IPS-11a (cell line): ENCODE results near the gene COL11A1.
"Not testable (repeated sequence)": the region's sequence is repeated elsewhere in the genome, so short reads cannot be mapped to it uniquely, and the experiment has no call there.

Experiments used
- H3K4me3 ChIP-seq: one replicate; pipeline ENCODE4 v1.5.1; 2013; ENCODE audit warnings: low read depth, low read length, control low read depth

The COL11A1 gene

DNA sequence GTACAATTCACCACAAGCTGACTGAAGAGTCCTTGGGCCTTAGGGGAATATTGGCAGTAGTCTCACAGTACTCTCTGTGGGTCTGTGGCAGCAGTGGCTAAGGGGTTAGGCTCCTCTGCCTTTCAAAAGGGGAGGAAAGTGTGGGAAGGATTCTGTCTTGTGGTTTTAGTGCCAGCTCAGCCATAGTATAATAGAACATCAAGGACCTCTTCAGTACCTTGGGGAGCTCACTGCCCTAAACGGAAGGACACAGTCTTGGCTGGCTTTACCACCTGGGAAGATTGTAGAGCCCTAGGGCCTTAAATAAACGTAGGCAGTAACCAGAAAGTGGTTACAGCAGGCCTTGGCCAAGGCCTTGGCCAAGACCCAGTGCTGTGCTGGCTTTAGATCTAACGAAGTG, 265.7 kb downstream of the COL11A1 start:
- no peak overlapping the region for H3K4me3 ChIP-seq

DNA sequence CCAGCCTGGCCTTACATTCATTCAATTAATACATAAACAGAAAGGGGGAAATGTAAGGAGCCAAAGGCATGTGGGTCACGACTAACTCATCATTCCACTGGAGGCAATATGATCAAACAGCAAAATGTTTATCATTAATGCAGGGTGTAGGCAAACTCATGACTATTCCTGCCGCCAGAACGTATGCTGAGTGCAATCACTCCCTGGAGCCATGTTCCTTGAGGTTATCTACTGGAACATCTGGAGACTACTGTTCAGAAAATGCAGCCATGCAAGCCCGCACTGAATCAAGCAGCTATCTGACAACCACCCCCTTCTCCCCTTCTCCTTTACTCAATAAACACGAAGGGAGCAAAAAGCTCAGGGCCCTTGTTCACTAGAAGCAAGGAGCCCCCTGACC, 267.6 kb downstream of the COL11A1 start:
- H3K4me3 ChIP-seq = no peak overlapping the region

DNA sequence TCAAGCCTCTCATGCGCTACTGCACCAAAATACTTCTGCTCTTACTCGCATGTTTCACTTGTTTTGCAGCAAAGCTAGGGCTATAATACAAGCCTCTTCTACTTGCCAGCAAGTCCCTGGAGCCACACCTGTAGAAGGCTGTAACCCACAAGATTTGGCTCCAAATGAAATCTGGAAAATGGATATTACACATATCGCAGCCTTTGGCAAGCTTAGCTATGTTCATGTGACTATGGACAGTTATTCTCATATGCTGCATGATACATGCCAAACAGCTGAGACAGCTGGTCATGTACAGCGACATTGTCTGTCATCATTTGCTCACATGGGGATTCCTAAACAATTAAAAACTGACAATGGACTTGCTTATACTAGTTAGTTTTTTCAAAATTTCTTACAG, 270.3 kb downstream of the COL11A1 start:
- no peak overlapping the region for H3K4me3 ChIP-seq

DNA sequence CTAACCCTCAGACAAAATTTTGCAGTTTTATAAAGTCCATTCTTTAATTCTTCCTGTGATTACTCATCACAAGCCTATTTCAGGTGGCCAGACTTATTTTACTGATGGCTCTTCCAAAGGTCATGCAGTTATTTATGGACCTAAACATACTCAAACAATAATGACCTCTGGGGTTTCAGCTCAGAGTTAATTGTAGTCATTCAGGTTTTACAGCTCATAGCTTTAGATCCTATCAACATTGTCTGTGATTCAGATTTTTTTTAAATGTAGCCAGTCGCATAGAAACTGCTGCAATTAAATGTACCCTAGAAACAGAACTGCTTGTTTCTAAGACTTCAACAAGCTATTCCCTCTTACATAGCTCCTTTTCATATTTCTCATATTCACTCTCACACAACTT, 270.8 kb downstream of the COL11A1 start:
- no peak overlapping the region for H3K4me3 ChIP-seq

DNA sequence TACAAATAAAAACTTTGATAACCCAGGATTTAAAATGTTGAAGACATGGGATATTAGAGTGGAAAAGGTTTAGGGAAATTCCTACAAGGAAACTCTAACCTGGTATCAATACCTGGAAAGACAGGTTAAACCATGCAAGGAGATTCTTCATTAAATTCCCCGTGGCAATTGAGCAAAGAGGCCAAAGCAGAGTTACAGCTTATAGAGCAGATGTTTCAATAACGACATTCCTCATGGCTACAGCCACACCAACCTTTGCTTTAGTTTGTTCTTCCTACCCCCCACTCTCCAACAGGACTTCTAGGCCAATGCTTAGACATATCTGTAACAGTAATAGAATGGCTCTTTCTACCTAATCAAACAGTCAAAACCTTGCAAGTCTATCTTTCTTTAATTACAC, 271.3 kb downstream of the COL11A1 start:
- H3K4me3 ChIP-seq = no peak overlapping the region

DNA sequence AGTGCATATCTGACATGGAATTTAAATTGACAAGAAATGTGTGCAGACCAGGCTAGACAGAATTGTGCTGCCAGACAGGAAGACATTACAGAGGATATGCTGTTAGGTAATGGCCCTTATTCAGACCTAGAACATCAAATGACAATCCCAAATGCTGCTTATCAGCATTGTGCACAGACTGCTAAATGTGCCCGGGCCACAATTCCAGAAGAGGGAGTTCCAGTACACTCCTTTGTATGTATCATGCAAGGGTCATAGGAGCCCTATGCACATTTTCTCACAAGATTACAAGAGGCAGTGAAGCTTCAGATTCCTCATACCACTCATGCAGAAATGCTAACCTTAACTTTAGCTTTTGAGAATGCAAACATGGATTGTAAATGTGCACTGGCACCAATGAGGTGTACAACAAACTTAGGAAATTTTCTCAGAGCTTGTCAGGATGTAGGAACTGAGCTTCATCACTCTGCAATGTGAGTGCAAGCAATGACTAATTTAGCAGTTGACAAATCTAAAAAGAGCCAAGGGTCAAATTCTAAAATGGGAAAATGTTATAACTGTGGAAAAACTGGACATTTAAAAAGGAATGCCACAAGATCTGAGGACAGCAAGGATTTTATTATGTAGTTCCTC, 273.5 kb downstream of the COL11A1 start:
- no peak overlapping the region for H3K4me3 ChIP-seq

DNA sequence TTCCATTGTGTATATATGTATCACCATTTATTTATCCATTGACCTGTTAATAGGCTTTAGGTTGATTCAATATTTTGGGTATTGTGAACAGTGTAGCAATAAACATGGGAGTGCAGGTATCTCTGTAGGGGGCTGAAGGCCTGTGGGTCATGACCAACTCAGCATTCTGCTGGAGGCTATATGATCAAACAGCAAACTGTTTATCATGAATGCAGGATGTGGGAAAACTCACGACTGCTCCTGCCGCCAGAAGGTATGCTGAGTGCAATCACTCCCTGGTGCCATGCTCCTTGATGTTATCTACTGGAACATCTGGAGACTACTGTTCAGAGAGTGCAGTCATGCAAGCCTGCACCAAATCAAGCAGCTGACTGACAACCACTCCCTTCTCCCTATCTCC, 275.2 kb downstream of the COL11A1 start:
- no peak overlapping the region for H3K4me3 ChIP-seq

DNA sequence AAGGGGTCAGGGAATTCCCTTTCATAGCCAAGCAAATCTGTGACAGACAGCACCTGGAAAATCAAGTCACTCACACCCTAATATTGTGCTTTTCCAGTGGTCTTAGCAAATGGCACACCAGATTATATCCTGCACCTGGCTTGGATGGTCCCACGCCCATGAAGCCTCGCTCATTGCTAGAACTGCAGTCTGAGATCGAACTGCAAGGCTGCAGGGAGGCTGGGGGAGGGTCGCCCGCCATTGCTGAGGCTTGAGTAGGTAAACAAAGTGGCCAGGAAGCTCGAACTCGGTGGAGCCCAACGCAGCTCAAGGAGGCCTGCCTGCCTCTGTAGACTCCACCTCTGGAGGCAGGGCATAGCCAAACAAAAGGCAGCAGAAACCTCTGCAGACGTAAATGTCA, 281.6 kb downstream of the COL11A1 start:
- H3K4me3 ChIP-seq = not testable (repeated sequence)
